Prostate gland (tissue), 2 donors: ENCODE data around the gene COX11.

Source experiments
- POLR2A ChIP-seq: fragments of 450-650 bp; IDR thresholded peaks from one replicate; pipeline ENCODE4 v1.6.1; 2016; ENCODE audit warnings: antibody characterized with exemption, mild to moderate bottlenecking
- POLR2AphosphoS5 ChIP-seq: sonication (generic); formaldehyde crosslinking; IDR thresholded peaks from one replicate; pipeline ENCODE4 v1.6.1; 2017; ENCODE audit warnings: antibody characterized with exemption
- TF ChIP-seq, protein P1 (sequence below), 4 experiments: fragments of 200-600 bp in 2 of 4; fragments of 450-650 bp in 2 of 4; sonication (generic) in 2 of 4; IDR thresholded peaks; 1 replicate in 3 of 4; 2 replicates in 1 of 4; pipeline ENCODE4 v1.5.1; 2016 to 2019; ENCODE audit warnings: antibody characterized with exemption in 4 of 4, mild to moderate bottlenecking in 2 of 4, moderate library complexity in 2 of 4

DNA sequence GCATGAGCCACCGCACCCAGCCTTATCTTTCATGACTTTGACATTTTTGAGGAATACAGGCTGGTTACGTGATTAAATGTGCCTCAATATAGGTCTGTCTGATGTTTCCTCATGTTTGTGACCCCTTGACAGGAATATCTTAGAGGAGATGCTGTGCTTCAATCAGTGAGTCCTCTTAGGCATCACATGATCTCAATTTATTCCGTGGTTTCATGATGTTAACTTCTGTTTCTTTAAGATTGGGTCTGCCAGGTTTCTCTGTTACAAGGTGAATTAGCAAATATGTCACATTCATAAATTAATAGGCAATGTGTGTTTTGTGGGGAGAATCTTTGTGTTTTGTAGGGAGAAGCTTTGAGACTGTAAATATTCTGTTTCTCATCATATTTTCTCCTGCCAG, 3.4 kb upstream of the COX11 start:
- TF ChIP-seq POLR2A: no peak
- TF ChIP-seq, protein P1, sequence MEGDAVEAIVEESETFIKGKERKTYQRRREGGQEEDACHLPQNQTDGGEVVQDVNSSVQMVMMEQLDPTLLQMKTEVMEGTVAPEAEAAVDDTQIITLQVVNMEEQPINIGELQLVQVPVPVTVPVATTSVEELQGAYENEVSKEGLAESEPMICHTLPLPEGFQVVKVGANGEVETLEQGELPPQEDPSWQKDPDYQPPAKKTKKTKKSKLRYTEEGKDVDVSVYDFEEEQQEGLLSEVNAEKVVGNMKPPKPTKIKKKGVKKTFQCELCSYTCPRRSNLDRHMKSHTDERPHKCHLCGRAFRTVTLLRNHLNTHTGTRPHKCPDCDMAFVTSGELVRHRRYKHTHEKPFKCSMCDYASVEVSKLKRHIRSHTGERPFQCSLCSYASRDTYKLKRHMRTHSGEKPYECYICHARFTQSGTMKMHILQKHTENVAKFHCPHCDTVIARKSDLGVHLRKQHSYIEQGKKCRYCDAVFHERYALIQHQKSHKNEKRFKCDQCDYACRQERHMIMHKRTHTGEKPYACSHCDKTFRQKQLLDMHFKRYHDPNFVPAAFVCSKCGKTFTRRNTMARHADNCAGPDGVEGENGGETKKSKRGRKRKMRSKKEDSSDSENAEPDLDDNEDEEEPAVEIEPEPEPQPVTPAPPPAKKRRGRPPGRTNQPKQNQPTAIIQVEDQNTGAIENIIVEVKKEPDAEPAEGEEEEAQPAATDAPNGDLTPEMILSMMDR (IDR thresholded peaks at IDR 0.05): no peak
- TF ChIP-seq POLR2AphosphoS5: no peak
